Endothelial cell of umbilical vein (primary cell): ENCODE measurements around the gene SPDYC.

Source experiments
- EZH2 ChIP-seq: IDR thresholded peaks from 2 replicates; pipeline ENCODE4 v1.6.1; 2012; ENCODE audit warnings: borderline replicate concordance, low read depth, mild to moderate bottlenecking, moderate library complexity, low read length, inconsistent platforms; ENCODE audit not compliant: severe bottlenecking
- FOS ChIP-seq: IDR thresholded peaks from 2 replicates; pipeline ENCODE4 v1.6.1; 2011; ENCODE audit warnings: mild to moderate bottlenecking, low read length, moderate library complexity, borderline replicate concordance; ENCODE audit not compliant: insufficient read depth
- GATA2 ChIP-seq: IDR thresholded peaks from 2 replicates; pipeline ENCODE4 v1.7.0; 2011; ENCODE audit warnings: low read depth, mild to moderate bottlenecking, moderate library complexity, mixed read lengths, low read length; ENCODE audit not compliant: insufficient read length, insufficient read depth
- JUN ChIP-seq: IDR thresholded peaks from 2 replicates; pipeline ENCODE4 v1.6.1; 2011; ENCODE audit warnings: borderline replicate concordance, low read depth; ENCODE audit not compliant: insufficient read length, insufficient read depth
- MYC ChIP-seq: IDR thresholded peaks from one replicate; pipeline ENCODE4 v1.6.1; 2011; ENCODE audit warnings: mild to moderate bottlenecking, low read depth, low read length
- POLR2A ChIP-seq: IDR thresholded peaks from 2 replicates; pipeline ENCODE4 v1.6.1; 2012; ENCODE audit warnings: low read depth, mild to moderate bottlenecking, control low read depth, low read length
- POLR2AphosphoS5 ChIP-seq: IDR thresholded peaks from 2 replicates; pipeline ENCODE4 v1.6.1; 2012; ENCODE audit warnings: low read depth, mild to moderate bottlenecking, control low read depth, low read length, moderate library complexity; ENCODE audit not compliant: insufficient read depth
- TF ChIP-seq, protein P1 (sequence below), 2 donors: IDR thresholded peaks; 1 replicate in 1 of 2; 2 replicates in 1 of 2; pipeline ENCODE4 v1.5.1; 2011; ENCODE audit warnings: low read length in 2 of 2, mild to moderate bottlenecking in 2 of 2, moderate library complexity in 2 of 2, control low read depth in 1 of 2, inconsistent platforms in 1 of 2, low read depth in 1 of 2; ENCODE audit not compliant: insufficient read depth in 1 of 2; ENCODE audit errors: extremely low read depth in 1 of 2
- TF ChIP-seq, protein P2 (sequence below): IDR thresholded peaks from 2 replicates; pipeline ENCODE4 v1.6.1; 2011; ENCODE audit not compliant: insufficient read depth, insufficient read length

DNA sequence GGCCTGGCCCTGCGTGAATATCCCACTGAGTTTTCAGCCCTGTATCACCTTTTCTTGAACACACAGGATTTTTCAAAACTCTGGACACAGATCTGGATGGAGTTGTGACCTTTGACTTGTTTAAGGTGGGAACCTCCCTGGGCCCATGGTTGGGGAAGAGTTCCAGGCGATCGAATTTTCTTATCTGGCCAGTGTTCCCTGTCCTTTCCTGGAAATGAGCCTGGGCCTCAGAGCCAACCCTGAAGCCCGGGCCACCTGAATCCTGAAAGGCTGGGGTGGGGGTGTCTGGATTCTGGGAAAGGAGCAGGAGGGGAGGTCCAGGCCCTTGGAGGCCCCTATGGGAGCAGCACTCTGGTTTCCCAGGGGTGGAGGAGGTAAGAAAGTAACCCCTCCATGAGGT lies 40.7 kb downstream of the SPDYC start:
- TF ChIP-seq, protein P1, sequence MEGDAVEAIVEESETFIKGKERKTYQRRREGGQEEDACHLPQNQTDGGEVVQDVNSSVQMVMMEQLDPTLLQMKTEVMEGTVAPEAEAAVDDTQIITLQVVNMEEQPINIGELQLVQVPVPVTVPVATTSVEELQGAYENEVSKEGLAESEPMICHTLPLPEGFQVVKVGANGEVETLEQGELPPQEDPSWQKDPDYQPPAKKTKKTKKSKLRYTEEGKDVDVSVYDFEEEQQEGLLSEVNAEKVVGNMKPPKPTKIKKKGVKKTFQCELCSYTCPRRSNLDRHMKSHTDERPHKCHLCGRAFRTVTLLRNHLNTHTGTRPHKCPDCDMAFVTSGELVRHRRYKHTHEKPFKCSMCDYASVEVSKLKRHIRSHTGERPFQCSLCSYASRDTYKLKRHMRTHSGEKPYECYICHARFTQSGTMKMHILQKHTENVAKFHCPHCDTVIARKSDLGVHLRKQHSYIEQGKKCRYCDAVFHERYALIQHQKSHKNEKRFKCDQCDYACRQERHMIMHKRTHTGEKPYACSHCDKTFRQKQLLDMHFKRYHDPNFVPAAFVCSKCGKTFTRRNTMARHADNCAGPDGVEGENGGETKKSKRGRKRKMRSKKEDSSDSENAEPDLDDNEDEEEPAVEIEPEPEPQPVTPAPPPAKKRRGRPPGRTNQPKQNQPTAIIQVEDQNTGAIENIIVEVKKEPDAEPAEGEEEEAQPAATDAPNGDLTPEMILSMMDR (IDR thresholded peaks at IDR 0.05; ENCODE audit: extremely low read depth in 1 of 2, insufficient read depth in 1 of 2, low read depth in 1 of 2, low read length in 2 of 2): no peak
- no peak for TF ChIP-seq POLR2A
- TF ChIP-seq GATA2: no peak
- TF ChIP-seq POLR2AphosphoS5: no peak
- TF ChIP-seq JUN: no peak
- no peak for TF ChIP-seq FOS
- TF ChIP-seq, protein P2, sequence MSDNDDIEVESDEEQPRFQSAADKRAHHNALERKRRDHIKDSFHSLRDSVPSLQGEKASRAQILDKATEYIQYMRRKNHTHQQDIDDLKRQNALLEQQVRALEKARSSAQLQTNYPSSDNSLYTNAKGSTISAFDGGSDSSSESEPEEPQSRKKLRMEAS: no peak
- no peak for TF ChIP-seq EZH2
- no peak for TF ChIP-seq MYC
